ENCODE results near the gene COL15A1.

Gene COL15A1

DNA sequence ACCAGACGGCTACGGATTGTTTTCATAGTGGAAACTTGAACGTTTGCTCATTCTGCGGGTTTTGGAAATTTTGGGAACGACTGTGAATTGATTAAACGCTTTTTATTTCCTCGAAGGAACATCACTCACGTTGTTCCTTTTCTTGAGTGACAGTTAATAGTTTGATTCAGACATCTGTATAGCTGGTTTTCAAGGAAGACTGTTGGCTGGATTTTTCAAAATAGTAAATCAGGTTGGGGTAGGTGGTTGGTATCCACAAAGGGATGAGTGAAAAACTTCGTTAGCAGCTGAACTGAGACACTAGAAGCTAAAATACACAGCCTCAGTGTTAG, 162.3 kb downstream of the COL15A1 start:
- TF ChIP-seq, protein P1, sequence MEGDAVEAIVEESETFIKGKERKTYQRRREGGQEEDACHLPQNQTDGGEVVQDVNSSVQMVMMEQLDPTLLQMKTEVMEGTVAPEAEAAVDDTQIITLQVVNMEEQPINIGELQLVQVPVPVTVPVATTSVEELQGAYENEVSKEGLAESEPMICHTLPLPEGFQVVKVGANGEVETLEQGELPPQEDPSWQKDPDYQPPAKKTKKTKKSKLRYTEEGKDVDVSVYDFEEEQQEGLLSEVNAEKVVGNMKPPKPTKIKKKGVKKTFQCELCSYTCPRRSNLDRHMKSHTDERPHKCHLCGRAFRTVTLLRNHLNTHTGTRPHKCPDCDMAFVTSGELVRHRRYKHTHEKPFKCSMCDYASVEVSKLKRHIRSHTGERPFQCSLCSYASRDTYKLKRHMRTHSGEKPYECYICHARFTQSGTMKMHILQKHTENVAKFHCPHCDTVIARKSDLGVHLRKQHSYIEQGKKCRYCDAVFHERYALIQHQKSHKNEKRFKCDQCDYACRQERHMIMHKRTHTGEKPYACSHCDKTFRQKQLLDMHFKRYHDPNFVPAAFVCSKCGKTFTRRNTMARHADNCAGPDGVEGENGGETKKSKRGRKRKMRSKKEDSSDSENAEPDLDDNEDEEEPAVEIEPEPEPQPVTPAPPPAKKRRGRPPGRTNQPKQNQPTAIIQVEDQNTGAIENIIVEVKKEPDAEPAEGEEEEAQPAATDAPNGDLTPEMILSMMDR (IDR thresholded peaks at IDR 0.05; ENCODE audit: low read depth, low read length, poor library complexity, severe bottlenecking): no peak
- Histone ChIP-seq H3K4me2 (ENCODE audit: low read length) (peak overlapping the region; percentile 89), H3K27ac (ENCODE audit: low read depth, low read length) (no peak overlapping the region), H3K9me2 (replicated peaks; ENCODE audit: control insufficient read depth, low read length) (no peaks in the 10 kb centered on the region), H3K4me1 (ENCODE audit: control insufficient read depth, low read length) (peaks cover 60% of the 10 kb centered on the region), H3K27me3 (ENCODE audit: control insufficient read depth, low read length) (no peaks in the 10 kb centered on the region), H3K4me3 (ENCODE audit: low read length) (peak overlapping the region; percentile 84), H3F3A (ENCODE audit: control insufficient read depth, insufficient read depth) (peaks cover 8% of the 10 kb centered on the region), H4K20me1 (ENCODE audit: control insufficient read depth, insufficient read depth, low read depth, low read length) (peaks cover 16% of the 10 kb centered on the region; the same call in 1 of the 2 replicates), H3K79me2 (ENCODE audit: control insufficient read depth, low read length) (peaks cover 57% of the 10 kb centered on the region), H3K36me3 (ENCODE audit: control insufficient read depth, low read length) (peaks cover 32% of the 10 kb centered on the region), H3K9me3 (ENCODE audit: control insufficient read depth, insufficient read depth, low read length) (no peaks in the 10 kb centered on the region)

DNA sequence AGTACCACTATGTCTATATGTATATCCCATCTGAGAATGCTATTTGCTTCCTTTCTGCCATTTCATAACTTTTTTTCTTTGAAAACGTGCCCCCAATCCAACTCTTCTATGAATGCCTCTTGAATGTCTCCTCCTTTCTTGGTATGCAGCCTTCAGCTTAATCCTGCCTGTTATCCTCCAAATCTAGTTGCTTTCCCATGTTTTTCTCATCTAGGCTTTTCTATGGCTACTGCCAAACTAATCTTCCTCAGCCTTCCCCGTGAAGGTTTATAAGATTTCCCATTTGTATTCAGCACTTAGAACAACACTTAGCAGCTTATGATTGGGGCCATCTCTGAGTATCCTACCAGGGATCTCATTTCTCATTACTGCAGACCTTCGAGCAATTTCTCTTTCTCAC, 163.7 kb downstream of the COL15A1 start:
- Histone ChIP-seq H4K20me1 (ENCODE audit: control insufficient read depth, insufficient read depth, low read depth, low read length) (peaks cover 16% of the 10 kb centered on the region; the same call in 1 of the 2 replicates), H3K27me3 (ENCODE audit: control insufficient read depth, low read length) (no peaks in the 10 kb centered on the region), H3K4me1 (ENCODE audit: control insufficient read depth, low read length) (peaks cover 74% of the 10 kb centered on the region), H3K27ac (ENCODE audit: low read depth, low read length) (peak overlapping the region; percentile 7; the same call in 1 of the 2 replicates), H3K4me2 (ENCODE audit: low read length) (peak overlapping the region; percentile 89), H3K9me3 (ENCODE audit: control insufficient read depth, insufficient read depth, low read length) (no peaks in the 10 kb centered on the region), H3K79me2 (ENCODE audit: control insufficient read depth, low read length) (peaks cover 72% of the 10 kb centered on the region), H3F3A (ENCODE audit: control insufficient read depth, insufficient read depth) (peaks cover 8% of the 10 kb centered on the region; the same call in 1 of the 2 replicates), H3K4me3 (ENCODE audit: low read length) (peak overlapping the region; percentile 84), H3K36me3 (ENCODE audit: control insufficient read depth, low read length) (peaks cover 41% of the 10 kb centered on the region), H3K9me2 (replicated peaks; ENCODE audit: control insufficient read depth, low read length) (no peaks in the 10 kb centered on the region)
- TF ChIP-seq EZH2phosphoT487 (IDR thresholded peaks at IDR 0.05; ENCODE audit: borderline replicate concordance, low read length): no peak

DNA sequence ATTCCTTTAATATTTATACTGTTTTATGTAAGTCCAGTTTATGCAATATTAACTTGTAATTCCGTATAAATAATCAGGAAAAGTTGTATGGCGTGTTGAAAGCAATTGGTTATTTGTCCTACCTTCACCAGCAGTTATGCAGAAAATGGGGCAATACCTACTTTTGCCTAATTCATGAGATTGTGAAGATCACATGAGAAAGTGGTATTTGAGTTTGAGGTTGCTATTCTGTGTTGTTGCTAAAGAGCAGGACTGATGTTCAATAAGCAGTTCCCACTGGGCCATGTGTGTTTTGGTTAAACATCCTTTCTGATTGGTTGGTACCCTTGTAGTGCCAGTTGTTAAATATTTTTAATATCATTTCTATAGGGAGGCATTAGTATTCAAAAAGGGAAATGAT, 164.4 kb downstream of the COL15A1 start:
- TF ChIP-seq EZH2phosphoT487 (IDR thresholded peaks at IDR 0.05; ENCODE audit: borderline replicate concordance, low read length): no peak
- TF ChIP-seq, protein P1 (IDR thresholded peaks at IDR 0.05; ENCODE audit: low read depth, low read length, poor library complexity, severe bottlenecking): no peak

GRCh38 chr9:99109522-99109921, 165.8 kb downstream of the COL15A1 start:
- Histone ChIP-seq H3K36me3 (ENCODE audit: control insufficient read depth, low read length) (peaks cover 57% of the 10 kb centered on the region), H3K4me1 (ENCODE audit: control insufficient read depth, low read length) (peaks cover 87% of the 10 kb centered on the region), H3K9me3 (ENCODE audit: control insufficient read depth, insufficient read depth, low read length) (no peaks in the 10 kb centered on the region), H3K4me2 (ENCODE audit: low read length) (peak overlapping the region; percentile 89), H3K27ac (ENCODE audit: low read depth, low read length) (no peak overlapping the region), H3K4me3 (ENCODE audit: low read length) (no peak overlapping the region), H3K27me3 (ENCODE audit: control insufficient read depth, low read length) (no peaks in the 10 kb centered on the region), H3F3A (ENCODE audit: control insufficient read depth, insufficient read depth) (0 out of 2 replicates have a peak, but pooled peaks cover 4% of the 10 kb centered on the region), H3K9me2 (replicated peaks; ENCODE audit: control insufficient read depth, low read length) (no peaks in the 10 kb centered on the region), H3K79me2 (ENCODE audit: control insufficient read depth, low read length) (peaks cover 93% of the 10 kb centered on the region), H4K20me1 (ENCODE audit: control insufficient read depth, insufficient read depth, low read depth, low read length) (peaks cover 16% of the 10 kb centered on the region; the same call in 1 of the 2 replicates)
- TF ChIP-seq EZH2phosphoT487 (IDR thresholded peaks at IDR 0.05; ENCODE audit: borderline replicate concordance, low read length): no peak
- TF ChIP-seq, protein P1 (IDR thresholded peaks at IDR 0.05; ENCODE audit: low read depth, low read length, poor library complexity, severe bottlenecking): no peak

More for the DNA sequence above, 164.4 kb downstream of the COL15A1 start:
- peaks cover 79% of the 10 kb centered on the region for H3K79me2 ChIP-seq (ENCODE audit: control insufficient read depth, low read length)
- H3K4me3 ChIP-seq (ENCODE audit: low read length): peak overlapping the region; percentile 84
- H3K27me3 ChIP-seq (ENCODE audit: control insufficient read depth, low read length): no peaks in the 10 kb centered on the region
- peak overlapping the region; percentile 89 for H3K4me2 ChIP-seq (ENCODE audit: low read length)
- no peaks in the 10 kb centered on the region for H3K9me2 ChIP-seq (replicated peaks; ENCODE audit: control insufficient read depth, low read length)
- peaks cover 8% of the 10 kb centered on the region; the same call in 1 of the 2 replicates for H3F3A ChIP-seq (ENCODE audit: control insufficient read depth, insufficient read depth)
- peaks cover 48% of the 10 kb centered on the region for H3K36me3 ChIP-seq (ENCODE audit: control insufficient read depth, low read length)
- peak overlapping the region; percentile 7; the same call in 1 of the 2 replicates for H3K27ac ChIP-seq (ENCODE audit: low read depth, low read length)
- no peaks in the 10 kb centered on the region for H3K9me3 ChIP-seq (ENCODE audit: control insufficient read depth, insufficient read depth, low read length)
- peaks cover 81% of the 10 kb centered on the region for H3K4me1 ChIP-seq (ENCODE audit: control insufficient read depth, low read length)
- H4K20me1 ChIP-seq (ENCODE audit: control insufficient read depth, insufficient read depth, low read depth, low read length): peaks cover 16% of the 10 kb centered on the region; the same call in 1 of the 2 replicates
